ENCODE measurements around the gene KCNN3.

The KCNN3 gene

GRCh38 chr1:154725865-154726264 lies 144.2 kb downstream of the KCNN3 start:
- no peak for DNase-seq

DNA sequence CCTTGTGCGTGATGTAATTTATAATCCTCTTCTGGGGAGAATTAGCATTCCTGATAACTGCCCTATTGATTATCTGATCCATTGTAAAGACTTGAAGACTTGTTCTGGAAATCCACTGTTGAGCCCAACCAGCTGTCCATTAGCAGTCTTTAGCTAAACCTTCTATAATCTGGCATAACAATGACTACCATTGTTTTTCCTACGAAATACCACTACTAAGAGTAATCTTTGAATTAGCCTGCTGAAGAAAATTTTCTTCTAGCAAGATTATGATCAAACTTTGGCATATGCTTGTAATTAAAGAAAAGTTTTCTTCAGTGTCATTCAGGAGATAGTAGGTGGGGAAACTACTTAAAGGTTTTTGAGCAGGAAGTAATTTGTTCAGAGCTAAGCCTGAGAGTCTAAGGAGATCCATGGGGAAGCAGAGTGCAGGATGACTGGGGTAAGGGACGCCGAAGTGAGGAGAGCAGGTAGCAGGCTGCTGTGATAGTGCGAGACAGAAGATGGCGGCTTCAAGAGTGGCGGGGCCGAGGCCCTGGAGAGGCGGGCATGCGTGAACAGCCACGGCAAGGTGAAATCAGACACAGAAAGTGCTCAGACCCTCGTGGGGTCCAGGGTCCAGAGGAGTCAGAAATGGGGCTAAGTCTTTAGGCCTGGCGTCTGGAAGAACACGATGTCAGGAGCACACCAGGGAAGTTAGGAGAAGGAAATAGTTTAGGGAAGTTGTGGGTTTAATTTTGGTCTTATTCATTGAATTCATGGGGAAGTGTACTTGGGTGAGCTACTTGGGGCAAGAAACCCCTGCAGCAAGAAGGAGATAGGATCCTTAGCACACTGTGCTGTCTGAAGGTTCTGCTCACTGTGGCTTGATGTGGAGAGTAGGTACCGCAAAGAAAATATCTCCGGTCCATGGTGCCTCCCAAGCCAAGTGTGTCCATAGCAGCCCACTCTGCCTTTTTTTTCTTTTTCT lies 149.5 kb downstream of the KCNN3 start:
- DNase-seq = no peak

DNA sequence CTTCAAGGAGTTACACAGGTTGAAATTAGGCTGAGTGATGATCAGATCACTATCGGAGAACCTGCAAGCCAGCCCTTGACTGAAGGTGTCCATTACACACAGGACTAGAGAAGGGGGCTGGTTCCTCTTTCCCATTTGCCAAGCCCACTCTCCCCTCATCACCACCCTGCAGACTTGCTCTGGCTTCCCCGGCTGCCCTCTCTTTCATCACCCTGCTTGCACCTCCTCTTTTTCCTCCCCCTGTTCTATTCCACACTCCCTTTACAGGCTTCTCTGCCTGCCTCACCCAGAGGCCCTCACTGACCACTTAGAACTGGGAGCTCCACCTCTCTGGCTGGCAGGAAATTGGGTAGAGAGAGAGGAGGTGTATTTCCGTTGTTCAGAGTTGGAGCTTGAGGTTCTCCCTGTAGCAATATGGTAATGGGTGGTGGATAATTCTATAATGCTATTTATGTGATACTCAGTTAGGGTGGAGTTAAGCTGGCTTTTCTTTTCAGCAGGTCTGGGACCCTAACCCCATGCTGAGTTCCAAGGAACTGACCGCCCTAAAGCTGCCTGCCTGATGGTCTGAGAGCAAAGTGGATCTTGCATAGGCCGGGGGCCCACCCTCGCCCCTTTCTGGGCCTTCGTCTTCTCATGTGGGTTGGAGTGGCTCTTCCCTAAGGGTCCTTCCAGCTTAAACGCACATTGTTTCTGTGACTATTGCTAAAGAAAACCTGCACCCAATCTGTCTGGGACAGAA lies 150.3 kb downstream of the KCNN3 start:
- no peak for DNase-seq

GRCh38 chr1:154718566-154718965 lies 151.5 kb downstream of the KCNN3 start:
- no peak for DNase-seq

DNA sequence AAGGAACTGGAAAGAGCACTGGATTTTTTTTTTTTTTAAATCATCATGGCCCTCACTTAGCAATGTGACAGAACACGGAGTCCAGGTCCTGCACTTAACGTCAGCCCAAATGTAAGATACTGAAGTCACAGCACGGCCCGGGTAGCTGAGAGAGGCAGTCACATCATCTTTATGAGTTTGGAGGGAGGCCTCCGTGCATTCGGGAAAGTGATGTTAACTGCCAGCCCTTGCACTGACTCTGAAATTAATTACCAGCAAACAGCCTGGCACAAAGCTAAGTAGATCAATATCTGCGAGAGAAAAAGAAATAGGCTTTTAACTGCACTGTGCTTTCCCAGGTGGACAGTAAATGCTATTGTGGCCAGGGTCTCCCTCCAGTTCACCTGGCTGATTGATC lies 152.6 kb downstream of the KCNN3 start:
- DNase-seq = no peak

- DNase-seq = no peak
Observed at GRCh38 chr1:154716614-154717527, 153.2 kb downstream of the KCNN3 start.

GRCh38 chr1:154716011-154716410 lies 154.1 kb downstream of the KCNN3 start:
- DNase-seq = no peak

GRCh38 chr1:154715385-154715784 lies 154.7 kb downstream of the KCNN3 start:
- no peak for DNase-seq

- no peak for DNase-seq
Observed at GRCh38 chr1:154714638-154715037, 155.4 kb downstream of the KCNN3 start.

DNA sequence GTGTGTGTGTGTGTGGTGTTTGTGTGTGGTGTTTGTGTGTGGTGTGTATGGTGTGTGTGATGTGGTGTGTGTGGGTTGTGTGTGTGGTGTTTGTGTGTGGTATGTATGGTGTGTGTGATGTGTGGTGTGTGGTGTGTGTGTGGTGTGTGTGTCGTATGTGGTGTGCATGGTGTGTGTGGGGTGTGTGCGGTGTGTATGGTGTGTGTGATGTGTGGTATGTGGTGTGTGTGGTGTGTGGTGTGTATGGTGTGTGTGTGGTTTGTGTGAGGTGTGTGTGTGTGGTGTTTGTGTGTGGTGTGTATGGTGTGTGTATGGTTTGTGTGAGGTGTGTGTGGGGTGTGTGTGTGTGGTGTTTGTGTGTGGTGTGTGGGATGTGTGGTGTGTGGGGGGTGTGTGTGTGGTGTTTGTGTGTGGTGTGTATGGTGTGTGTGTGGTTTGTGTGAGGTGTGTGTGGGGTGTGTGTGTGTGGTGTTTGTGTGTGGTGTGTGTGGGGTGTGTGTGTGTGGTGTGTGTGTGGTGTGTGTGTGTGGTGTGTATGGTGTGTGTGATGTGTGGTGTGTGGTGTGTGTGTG lies 155.9 kb downstream of the KCNN3 start:
- no peak for DNase-seq

DNA sequence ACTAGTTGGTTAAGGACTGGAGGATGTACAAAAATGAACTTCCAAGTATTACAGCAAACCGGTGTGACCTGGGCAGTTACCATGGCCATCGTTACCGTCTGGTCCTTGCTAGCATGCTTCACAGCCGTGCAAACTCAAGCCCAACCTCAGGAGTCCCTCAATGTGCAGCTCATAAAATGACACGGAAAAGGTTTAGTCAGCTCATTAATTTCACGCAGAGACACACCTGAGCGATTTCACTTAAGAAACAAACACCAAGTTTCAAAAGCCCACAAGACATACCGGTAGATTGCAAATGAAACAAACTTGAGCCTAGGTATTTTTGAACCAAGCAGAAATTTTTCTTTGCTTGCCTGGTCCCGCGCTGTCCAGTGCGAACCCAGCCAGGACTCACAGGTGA lies 157.1 kb downstream of the KCNN3 start:
- DNase-seq = no peak

- DNase-seq = no peak
Observed at GRCh38 chr1:154712166-154712810, 157.8 kb downstream of the KCNN3 start.

DNA sequence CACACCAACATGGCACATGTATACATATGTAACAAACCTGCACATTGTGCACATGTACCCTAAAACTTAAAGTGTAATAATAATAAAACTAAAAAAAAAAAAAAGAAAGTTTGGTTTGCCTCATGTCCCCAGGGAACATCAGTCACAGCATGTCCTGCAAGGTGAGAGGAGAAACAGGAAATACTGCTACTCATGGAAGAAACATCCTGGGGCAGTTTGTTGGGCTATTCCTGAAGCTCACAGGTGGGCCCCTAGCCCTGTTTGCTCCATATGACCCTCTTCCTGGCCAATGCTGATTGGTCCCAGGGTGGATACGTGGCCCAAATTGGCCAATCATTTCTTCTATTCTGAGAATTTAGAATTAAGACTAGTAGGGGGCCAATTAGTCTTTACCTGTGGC lies 158.7 kb downstream of the KCNN3 start:
- no peak for DNase-seq

DNA sequence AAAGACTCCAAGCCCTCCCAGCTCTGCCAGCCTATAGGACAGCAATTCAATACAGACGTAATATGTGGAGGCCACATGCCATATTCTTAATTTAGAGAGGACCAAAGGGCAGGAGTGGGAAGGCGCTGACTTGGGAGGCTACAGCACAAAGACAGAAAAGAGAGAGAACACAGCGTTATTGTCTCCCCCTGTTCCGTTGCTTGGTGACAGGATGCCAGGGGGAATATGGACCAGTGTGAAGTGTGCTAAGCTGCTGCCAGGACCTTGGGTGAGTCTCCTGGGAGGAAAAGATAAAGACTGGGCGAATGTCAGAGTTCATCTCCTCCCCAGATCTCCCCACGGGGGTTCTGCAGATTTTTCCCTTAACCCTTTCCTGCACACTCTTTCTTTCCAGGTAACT lies 160.0 kb downstream of the KCNN3 start:
- no peak for DNase-seq

- no peak for DNase-seq
Observed at GRCh38 chr1:154707901-154708463, 162.1 kb downstream of the KCNN3 start.

- DNase-seq = no peak
Observed at GRCh38 chr1:154706851-154707250, 163.2 kb downstream of the KCNN3 start.

DNA sequence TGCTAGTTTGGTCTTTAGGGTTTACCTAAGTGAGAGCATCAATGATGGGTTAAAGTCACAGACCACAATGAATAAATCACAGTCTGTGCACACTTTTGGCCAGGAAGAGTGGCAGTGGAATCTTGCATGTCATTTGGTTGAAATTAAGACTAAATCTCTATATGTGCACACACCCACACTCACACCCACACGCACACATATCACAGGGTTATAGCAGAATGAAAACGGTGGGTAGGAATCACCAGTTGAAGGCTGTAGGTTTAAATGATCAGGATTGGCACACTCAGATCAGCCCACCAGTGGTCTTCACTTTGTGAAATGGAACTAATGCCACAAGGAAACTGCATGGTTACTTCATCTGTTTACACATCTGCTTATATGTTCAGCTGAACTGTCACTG lies 164.5 kb downstream of the KCNN3 start:
- no peak for DNase-seq

DNA sequence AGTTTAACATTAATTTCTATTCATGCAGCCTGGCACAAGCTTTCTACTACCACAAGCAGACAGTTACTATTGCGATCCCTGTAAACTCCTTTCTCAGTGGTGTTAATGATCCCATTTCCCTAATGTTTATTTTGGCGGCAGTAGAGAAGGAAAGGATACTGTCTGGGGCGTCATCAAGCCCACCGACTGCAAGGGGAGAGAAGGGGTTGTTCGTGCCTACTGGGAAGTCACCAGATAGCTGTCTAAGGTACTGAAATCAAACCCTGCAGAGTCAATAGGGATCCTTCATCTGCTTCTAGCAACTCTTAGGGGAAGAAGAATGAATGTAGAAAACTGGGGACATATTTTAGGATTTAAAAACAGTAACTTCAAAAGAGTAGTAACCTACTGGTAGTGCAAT lies 166.9 kb downstream of the KCNN3 start:
- DNase-seq = no peak

DNA sequence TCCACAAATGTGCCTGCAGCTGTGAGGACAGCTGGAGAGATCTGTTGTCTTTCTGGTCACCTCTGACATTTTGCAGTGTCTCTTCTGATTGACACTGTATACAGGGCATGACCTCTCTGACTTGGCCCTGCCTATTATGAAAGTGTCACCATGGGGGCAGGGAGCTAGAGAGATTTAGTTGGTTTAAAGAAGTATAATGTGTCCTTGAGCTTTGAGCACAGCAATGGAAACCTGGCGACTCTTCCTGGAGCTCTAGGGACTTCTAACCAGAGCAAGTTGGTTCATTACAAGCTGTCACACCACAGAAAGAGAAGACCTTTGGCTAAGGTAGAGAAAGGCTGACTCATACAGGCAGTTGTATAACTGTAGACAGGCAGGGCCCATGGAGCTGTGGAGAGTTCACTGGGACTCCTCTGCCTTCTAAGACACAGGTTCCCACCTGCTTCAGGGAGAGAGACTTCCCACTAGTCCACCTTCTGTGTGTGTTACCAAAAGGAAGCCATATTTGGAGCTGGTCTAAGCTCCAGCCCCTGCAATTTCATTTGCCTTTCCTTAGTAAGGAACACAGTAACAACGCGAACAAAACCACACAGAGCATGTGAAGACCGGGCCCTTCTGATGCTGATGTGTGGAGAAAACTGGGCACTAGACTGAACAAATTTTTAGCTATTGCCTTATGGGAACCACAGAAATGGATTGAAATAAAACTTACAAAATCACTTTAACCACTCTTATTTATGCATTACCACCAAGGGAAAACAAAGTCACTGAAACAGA lies 171.6 kb downstream of the KCNN3 start:
- DNase-seq = no peak

- DNase-seq = no peak
Observed at GRCh38 chr1:154697710-154698109, 172.4 kb downstream of the KCNN3 start.

GRCh38 chr1:154696456-154696855 lies 173.6 kb downstream of the KCNN3 start:
- no peak for DNase-seq
